T-cell (primary cell): ENCODE data around the gene MT1B. TPM values are rescaled to one million over a fixed set of nuclear protein-coding genes. Genes with fewer than 3 reads are reported as not detected.

Experiments used
- ATAC-seq, 4 experiments: fragments of 200-7000 bp in 3 of 4; fragments of 150-1000 bp in 1 of 4; cut with Tn5 transposase; replicated peaks in 1 of 4; 1 replicate in 3 of 4; 2 replicates in 1 of 4; pipeline ENCODE4 v1.10.0; 2021; ENCODE audit warnings: moderate library complexity in 3 of 4, mild to moderate bottlenecking in 2 of 4, moderate number of reproducible peaks in 1 of 4
- CTCF ChIA-PET, 2 donors: fragments of 300-600 bp; sonication (Branson Sonifier 250); formaldehyde crosslinking; loops; one replicate each; lab custom pipeline; 2022; ENCODE audit warnings: antibody characterized with exemption in 2 of 2; lab: Charles Lee
- POLR2A ChIA-PET, 2 donors: fragments of 300-600 bp; sonication (Branson Sonifier 250); formaldehyde crosslinking; loops; one replicate each; lab custom pipeline; 2022; ENCODE audit warnings: antibody characterized with exemption in 2 of 2; lab: Charles Lee
- DNase-seq, 35 experiments: peaks; one replicate each; pipeline versions ENCODE4 v3.0.0 to v3.0.0-alpha.2; 2013 to 2023
- H3K27ac ChIP-seq: one replicate; pipeline ENCODE4 v1.5.1; 2013; ENCODE audit warnings: low read length
- H3K27me3 ChIP-seq, 2 experiments: replicated peaks in 1 of 2; 1 replicate in 1 of 2; 2 replicates in 1 of 2; pipeline versions ENCODE4 v1.6.1 to v1.7.0; 2013; ENCODE audit warnings: low read length in 1 of 2, mixed read lengths in 1 of 2; ENCODE audit not compliant: control insufficient read depth in 2 of 2, insufficient read depth in 2 of 2; ENCODE audit errors: extremely low read depth in 1 of 2
- H3K36me3 ChIP-seq, 2 donors: 1 replicate in 1 of 2; 2 replicates in 1 of 2; pipeline versions ENCODE4 v1.6.1 to v1.7.0; 2013; ENCODE audit warnings: low read length in 1 of 2; ENCODE audit not compliant: control insufficient read depth in 2 of 2, insufficient read depth in 1 of 2; ENCODE audit errors: extremely low read depth in 1 of 2
- H3K4me1 ChIP-seq, 2 experiments: 1 replicate in 1 of 2; 2 replicates in 1 of 2; pipeline versions ENCODE4 v1.6.1 to v1.7.0; 2013; ENCODE audit warnings: low read length in 2 of 2, mixed read lengths in 1 of 2; ENCODE audit not compliant: insufficient read depth in 2 of 2, control insufficient read depth in 1 of 2; ENCODE audit errors: extremely low read depth in 1 of 2
- H3K4me3 ChIP-seq, 2 donors: 1 replicate in 1 of 2; 2 replicates in 1 of 2; pipeline versions ENCODE4 v1.5.1 to v1.7.0; 2013; ENCODE audit warnings: mild to moderate bottlenecking in 2 of 2, low read length in 1 of 2, moderate library complexity in 1 of 2; ENCODE audit not compliant: control insufficient read depth in 1 of 2; ENCODE audit errors: extremely low read depth in 1 of 2
- H3K9me3 ChIP-seq: 2 replicates; pipeline ENCODE4 v1.7.0; 2013
- H3K27ac Mint-ChIP-seq, 2 donors: one replicate each; pipeline ENCODE4 v1.8.0; 2020 to 2021; ENCODE audit warnings: mild to moderate bottlenecking in 2 of 2, mixed read lengths in 2 of 2
- H3K27me3 Mint-ChIP-seq, 2 donors: one replicate each; pipeline ENCODE4 v1.8.0; 2021 to 2022; ENCODE audit warnings: mixed read lengths in 2 of 2
- H3K36me3 Mint-ChIP-seq: one replicate; pipeline ENCODE4 v1.8.0; 2021; ENCODE audit warnings: mixed read lengths
- H3K4me1 Mint-ChIP-seq, 3 donors: one replicate each; pipeline ENCODE4 v1.8.0; 2020 to 2022; ENCODE audit warnings: mixed read lengths in 3 of 3, mild to moderate bottlenecking in 1 of 3
- H3K4me3 Mint-ChIP-seq, 3 donors: one replicate each; pipeline ENCODE4 v1.8.0; 2020 to 2022; ENCODE audit warnings: mild to moderate bottlenecking in 3 of 3, mixed read lengths in 3 of 3, moderate library complexity in 3 of 3
- H3K9me3 Mint-ChIP-seq, 3 donors: one replicate each; pipeline ENCODE4 v1.8.0; 2020 to 2022; ENCODE audit warnings: mixed read lengths in 3 of 3
- WGBS: methylation state at CpG from one replicate; pipeline ENCODE4 v1.1.5; 2013; ENCODE audit warnings: missing lambda C conversion rate; ENCODE audit not compliant: insufficient coverage; 5-methylcytosine and 5-hydroxymethylcytosine counted together
- total RNA-seq, 35 experiments: library from RNA in 6 of 35; stranded (reverse) in 6 of 35; fragments of 120-200 nt in 1 of 35; gene quantifications; one replicate each; pipeline versions ENCODE4 v1.2.1 to v1.2.4 and lab custom pipeline; 2013 to 2026

Gene MT1B
- total RNA-seq, 5 donors from 2014 or later (not counting 1 experiment from before 2014, with no cell fraction given): not detected

DNA sequence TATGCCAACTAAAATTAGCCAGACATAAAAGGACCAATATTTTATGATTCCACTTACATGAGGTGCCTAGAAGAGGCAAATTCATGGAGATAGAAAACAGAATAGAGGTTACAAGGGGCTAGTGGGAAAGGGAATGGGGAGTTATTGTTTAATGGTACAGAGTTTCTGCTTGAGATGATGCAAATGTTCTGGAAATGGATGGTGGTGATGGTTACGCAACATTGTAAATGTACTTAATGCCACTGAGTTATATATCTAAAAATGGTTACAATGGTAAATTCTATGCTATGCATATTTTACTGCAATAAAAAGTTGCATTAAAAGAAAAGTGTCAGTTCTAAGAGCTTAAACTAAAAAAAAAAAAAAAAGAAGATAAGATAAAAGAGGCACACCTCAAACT is 48.5 kb downstream of the MT1B start:
- no peaks in the 10 kb centered on the region for H3K9me3 ChIP-seq
- H3K27me3 Mint-ChIP-seq: no peaks in the 10 kb centered on the region
- H3K9me3 Mint-ChIP-seq: peaks cover 0 to 5% (median 0%) of the 10 kb centered on the region in 3 donors
- no peaks in the 10 kb centered on the region for H3K36me3 Mint-ChIP-seq
- ChIA-PET POLR2A (interaction anchor here in 1 of 2 donors (0.6 kb wide), 2 partner anchors 155 to 1884 kb away, joined by 3 to 4 read pairs; no protein-coding TSS in a partner anchor), CTCF (interaction anchor here (0.5 to 3.1 kb wide), 11 partner anchors 16 to 637 kb away, joined by 3 to 35 read pairs (median 6); partner anchors contain the start of gene MT2A (in 1 of the 2))
- H3K4me1 Mint-ChIP-seq: peaks cover 0 to 10% (median 8%) of the 10 kb centered on the region in 3 donors
- H3K4me3 ChIP-seq: no peak overlapping the region
- DNase-seq (no peak), ATAC-seq (no peak)
- H3K27ac Mint-ChIP-seq: no peak overlapping the region
- no peak overlapping the region for H3K4me3 Mint-ChIP-seq
- no peaks in the 10 kb centered on the region for H3K36me3 ChIP-seq
- H3K27me3 ChIP-seq: peaks cover 0 to 6% of the 10 kb centered on the region in 2 experiments
- peaks cover 0 to 3% of the 10 kb centered on the region in 2 experiments for H3K4me1 ChIP-seq
- no CpG with 5 or more reads among the region's 1 CpG for WGBS
- H3K27ac ChIP-seq: no peak overlapping the region

- Histone ChIP-seq H3K4me1 (peaks cover 0 to 3% of the 10 kb centered on the region in 2 experiments), H3K4me3 (no peak overlapping the region), H3K27ac (no peak overlapping the region), H3K36me3 (no peaks in the 10 kb centered on the region), H3K27me3 (peaks cover 0 to 2% of the 10 kb centered on the region in 2 experiments), H3K9me3 (no peaks in the 10 kb centered on the region)
- POLR2A ChIA-PET: interaction anchor here in 1 of 2 donors (0.6 kb wide), 1 partner anchor 155 kb away, joined by 4 read pairs; no protein-coding TSS in a partner anchor
- ATAC-seq: no peak
- H3K9me3 Mint-ChIP-seq: peaks cover 0 to 5% (median 0%) of the 10 kb centered on the region in 3 donors
- no peak for DNase-seq
- CTCF ChIA-PET: interaction anchor here (0.5 to 3.7 kb wide), 13 partner anchors 12 to 438 kb away, joined by 3 to 93 read pairs (median 6); partner anchors contain the start of gene MT2A (in 1 of the 2)
- H3K4me1 Mint-ChIP-seq: peaks cover 0 to 10% (median 10%) of the 10 kb centered on the region in 3 donors
- H3K4me3 Mint-ChIP-seq: no peak overlapping the region
- 100% methylated on average over 1 of the region's 1 CpG for WGBS
- no peaks in the 10 kb centered on the region for H3K27me3 Mint-ChIP-seq
- no peak overlapping the region for H3K27ac Mint-ChIP-seq
- H3K36me3 Mint-ChIP-seq: no peaks in the 10 kb centered on the region
Observed at GRCh38 chr16:56700631-56701030, 48.9 kb downstream of the MT1B start.

- no peak for ATAC-seq
Observed at GRCh38 chr16:56701534-56701933, 49.8 kb downstream of the MT1B start.

More at GRCh38 chr16:56701534-56701933, 49.8 kb downstream of the MT1B start:
- Histone ChIP-seq H3K27me3 (peaks cover 0 to 2% of the 10 kb centered on the region in 2 experiments), H3K4me3 (no peak overlapping the region), H3K27ac (no peak overlapping the region), H3K4me1 (peaks cover 0 to 3% of the 10 kb centered on the region in 2 experiments), H3K9me3 (no peaks in the 10 kb centered on the region), H3K36me3 (no peaks in the 10 kb centered on the region)
- ChIA-PET POLR2A (interaction anchor here in 1 of 2 donors (0.6 kb wide), 1 partner anchor 214 kb away, joined by 4 read pairs; no protein-coding TSS in a partner anchor), CTCF (interaction anchor here (0.6 to 3.7 kb wide), 49 partner anchors 10 to 1034 kb away, joined by 3 to 93 read pairs (median 4); partner anchors contain the start of genes ADGRG5 (in 1 of the 2), BBS2 (in 1 of the 2), KATNB1 (in 1 of the 2) and MT1B (in 1 of the 2))
- H3K27me3 Mint-ChIP-seq: no peaks in the 10 kb centered on the region
- WGBS: 100% methylated on average over 1 of the region's 7 CpGs
- H3K36me3 Mint-ChIP-seq: no peaks in the 10 kb centered on the region
- peaks cover 0 to 5% (median 0%) of the 10 kb centered on the region in 3 donors for H3K9me3 Mint-ChIP-seq
- no peak for DNase-seq
- H3K27ac Mint-ChIP-seq: peak overlapping the region in 1 of 2 donors; percentile 58
- no peak overlapping the region for H3K4me3 Mint-ChIP-seq
- peaks cover 0 to 11% (median 10%) of the 10 kb centered on the region in 3 donors for H3K4me1 Mint-ChIP-seq

Other genes starting within 250 kb of the MT1B start
- gene AMFR, start 226.3 kb upstream of the MT1B start, total RNA-seq: 10 to 100 TPM; 60.4 to 71.9 (median 68.4) TPM
- 10 to 100 TPM; 90.0 to 98.8 (median 98.4) TPM for gene NUDT21, start 200.6 kb upstream of the MT1B start, total RNA-seq
- 10 to 100 TPM; 18.1 to 49.9 (median 47.5) TPM for gene OGFOD1, start 200.3 kb upstream of the MT1B start, total RNA-seq
- 10 to 100 TPM; 63.1 to 84.6 (median 76.6) TPM for gene BBS2, start 131.9 kb upstream of the MT1B start, total RNA-seq
- gene MT4, start 86.8 kb upstream of the MT1B start, total RNA-seq: not detected
- gene MT3, start 62.4 kb upstream of the MT1B start, total RNA-seq: 1 to 10 TPM in 1 of 5 donors, under 1 TPM in 3, not detected in 1; 0.66 to 1.9 (median 0.84) TPM
- gene MT2A, start 43.3 kb upstream of the MT1B start, total RNA-seq: 10 to 100 TPM; 46.8 to 71.4 (median 57.1) TPM
- gene MT1E, start 26.1 kb upstream of the MT1B start, total RNA-seq: 10 to 100 TPM in 1 of 5 donors, 1 to 10 TPM in 4; 1.9 to 10.8 (median 6.1) TPM
- gene MT1M, start 19.2 kb upstream of the MT1B start, total RNA-seq: not detected
- not detected for gene MT1A, start 13.2 kb upstream of the MT1B start, total RNA-seq
- 10 to 100 TPM in 2 of 5 donors, 1 to 10 TPM in 3; 5.3 to 14.3 (median 9.3) TPM for gene MT1F, start 6.1 kb downstream of the MT1B start, total RNA-seq
- 1 to 10 TPM in 3 of 5 donors, not detected in 2; 2.0 to 4.1 (median 4.0) TPM for gene MT1G, start 16.2 kb downstream of the MT1B start, total RNA-seq
- 1 to 10 TPM in 1 of 5 donors, not detected in 4; 1.4 TPM for gene MT1H, start 17.9 kb downstream of the MT1B start, total RNA-seq
- 10 to 100 TPM; 18.7 to 30.8 (median 28.8) TPM for gene MT1X, start 30.6 kb downstream of the MT1B start, total RNA-seq
- 10 to 100 TPM; 52.6 to 72.4 (median 60.5) TPM for gene NUP93, start 78.2 kb downstream of the MT1B start, total RNA-seq
- under 1 TPM in 1 of 5 donors, not detected in 4; 0.35 TPM for gene SLC12A3, start 213.3 kb downstream of the MT1B start, total RNA-seq